ENCODE results near the gene OXCT1.

DNA sequence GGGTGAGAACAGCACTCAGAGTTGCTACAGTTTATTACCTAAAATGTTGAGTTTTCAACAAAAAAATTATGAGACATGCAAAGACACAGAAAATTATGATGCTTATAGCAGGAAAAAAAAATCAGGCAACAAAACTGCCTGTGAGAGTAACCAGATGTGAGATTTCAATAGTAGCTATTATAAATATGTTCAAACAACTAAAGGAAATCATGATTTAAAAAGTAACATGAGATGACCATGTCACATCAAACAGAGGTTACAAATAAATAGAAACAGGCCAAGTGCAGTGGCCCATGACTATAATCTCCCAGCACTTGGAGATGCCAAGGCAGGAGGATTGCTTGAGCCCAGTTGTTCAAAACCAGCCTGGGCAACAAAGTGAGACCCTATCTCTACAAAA lies 21.8 kb upstream of the OXCT1 start:
- TF ChIP-seq, protein P1, sequence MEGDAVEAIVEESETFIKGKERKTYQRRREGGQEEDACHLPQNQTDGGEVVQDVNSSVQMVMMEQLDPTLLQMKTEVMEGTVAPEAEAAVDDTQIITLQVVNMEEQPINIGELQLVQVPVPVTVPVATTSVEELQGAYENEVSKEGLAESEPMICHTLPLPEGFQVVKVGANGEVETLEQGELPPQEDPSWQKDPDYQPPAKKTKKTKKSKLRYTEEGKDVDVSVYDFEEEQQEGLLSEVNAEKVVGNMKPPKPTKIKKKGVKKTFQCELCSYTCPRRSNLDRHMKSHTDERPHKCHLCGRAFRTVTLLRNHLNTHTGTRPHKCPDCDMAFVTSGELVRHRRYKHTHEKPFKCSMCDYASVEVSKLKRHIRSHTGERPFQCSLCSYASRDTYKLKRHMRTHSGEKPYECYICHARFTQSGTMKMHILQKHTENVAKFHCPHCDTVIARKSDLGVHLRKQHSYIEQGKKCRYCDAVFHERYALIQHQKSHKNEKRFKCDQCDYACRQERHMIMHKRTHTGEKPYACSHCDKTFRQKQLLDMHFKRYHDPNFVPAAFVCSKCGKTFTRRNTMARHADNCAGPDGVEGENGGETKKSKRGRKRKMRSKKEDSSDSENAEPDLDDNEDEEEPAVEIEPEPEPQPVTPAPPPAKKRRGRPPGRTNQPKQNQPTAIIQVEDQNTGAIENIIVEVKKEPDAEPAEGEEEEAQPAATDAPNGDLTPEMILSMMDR (tag by site-specific recombination; IDR thresholded peaks at IDR 0.05) = no peak
- TF ChIP-seq ZNF521 (tag by site-specific recombination; IDR thresholded peaks at IDR 0.05) = no peak
- TF ChIP-seq, protein P2, sequence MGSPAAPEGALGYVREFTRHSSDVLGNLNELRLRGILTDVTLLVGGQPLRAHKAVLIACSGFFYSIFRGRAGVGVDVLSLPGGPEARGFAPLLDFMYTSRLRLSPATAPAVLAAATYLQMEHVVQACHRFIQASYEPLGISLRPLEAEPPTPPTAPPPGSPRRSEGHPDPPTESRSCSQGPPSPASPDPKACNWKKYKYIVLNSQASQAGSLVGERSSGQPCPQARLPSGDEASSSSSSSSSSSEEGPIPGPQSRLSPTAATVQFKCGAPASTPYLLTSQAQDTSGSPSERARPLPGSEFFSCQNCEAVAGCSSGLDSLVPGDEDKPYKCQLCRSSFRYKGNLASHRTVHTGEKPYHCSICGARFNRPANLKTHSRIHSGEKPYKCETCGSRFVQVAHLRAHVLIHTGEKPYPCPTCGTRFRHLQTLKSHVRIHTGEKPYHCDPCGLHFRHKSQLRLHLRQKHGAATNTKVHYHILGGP (tag by site-specific recombination; IDR thresholded peaks at IDR 0.05) = no peak
- TF ChIP-seq, protein P3, sequence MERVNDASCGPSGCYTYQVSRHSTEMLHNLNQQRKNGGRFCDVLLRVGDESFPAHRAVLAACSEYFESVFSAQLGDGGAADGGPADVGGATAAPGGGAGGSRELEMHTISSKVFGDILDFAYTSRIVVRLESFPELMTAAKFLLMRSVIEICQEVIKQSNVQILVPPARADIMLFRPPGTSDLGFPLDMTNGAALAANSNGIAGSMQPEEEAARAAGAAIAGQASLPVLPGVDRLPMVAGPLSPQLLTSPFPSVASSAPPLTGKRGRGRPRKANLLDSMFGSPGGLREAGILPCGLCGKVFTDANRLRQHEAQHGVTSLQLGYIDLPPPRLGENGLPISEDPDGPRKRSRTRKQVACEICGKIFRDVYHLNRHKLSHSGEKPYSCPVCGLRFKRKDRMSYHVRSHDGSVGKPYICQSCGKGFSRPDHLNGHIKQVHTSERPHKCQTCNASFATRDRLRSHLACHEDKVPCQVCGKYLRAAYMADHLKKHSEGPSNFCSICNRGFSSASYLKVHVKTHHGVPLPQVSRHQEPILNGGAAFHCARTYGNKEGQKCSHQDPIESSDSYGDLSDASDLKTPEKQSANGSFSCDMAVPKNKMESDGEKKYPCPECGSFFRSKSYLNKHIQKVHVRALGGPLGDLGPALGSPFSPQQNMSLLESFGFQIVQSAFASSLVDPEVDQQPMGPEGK (tag by site-specific recombination; IDR thresholded peaks at IDR 0.05) = no peak
- no peak for TF ChIP-seq ZNF549 (tag by site-specific recombination; IDR thresholded peaks at IDR 0.05)
- TF ChIP-seq ZNF560 (tag by site-specific recombination; IDR thresholded peaks at IDR 0.05; ENCODE audit: borderline replicate concordance) = no peak
- TF ChIP-seq ZNF596 (tag by site-specific recombination; IDR thresholded peaks at IDR 0.05) = no peak
- no peak for TF ChIP-seq ZNF121 (tag by site-specific recombination; IDR thresholded peaks at IDR 0.05)
- no peak for TF ChIP-seq ZNF654 (tag by site-specific recombination; IDR thresholded peaks at IDR 0.05; ENCODE audit: low read depth)
- TF ChIP-seq ZEB2 (tag by site-specific recombination; IDR thresholded peaks at IDR 0.05) = no peak
- TF ChIP-seq, protein P4, sequence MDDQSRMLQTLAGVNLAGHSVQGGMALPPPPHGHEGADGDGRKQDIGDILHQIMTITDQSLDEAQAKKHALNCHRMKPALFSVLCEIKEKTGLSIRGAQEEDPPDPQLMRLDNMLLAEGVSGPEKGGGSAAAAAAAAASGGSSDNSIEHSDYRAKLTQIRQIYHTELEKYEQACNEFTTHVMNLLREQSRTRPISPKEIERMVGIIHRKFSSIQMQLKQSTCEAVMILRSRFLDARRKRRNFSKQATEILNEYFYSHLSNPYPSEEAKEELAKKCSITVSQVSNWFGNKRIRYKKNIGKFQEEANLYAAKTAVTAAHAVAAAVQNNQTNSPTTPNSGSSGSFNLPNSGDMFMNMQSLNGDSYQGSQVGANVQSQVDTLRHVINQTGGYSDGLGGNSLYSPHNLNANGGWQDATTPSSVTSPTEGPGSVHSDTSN (CRISPR knock-in tag; IDR thresholded peaks at IDR 0.05) = no peak
- TF ChIP-seq KLF9 (tag by site-specific recombination; IDR thresholded peaks at IDR 0.05; ENCODE audit: low read depth) = no peak
- TF ChIP-seq, protein P5, sequence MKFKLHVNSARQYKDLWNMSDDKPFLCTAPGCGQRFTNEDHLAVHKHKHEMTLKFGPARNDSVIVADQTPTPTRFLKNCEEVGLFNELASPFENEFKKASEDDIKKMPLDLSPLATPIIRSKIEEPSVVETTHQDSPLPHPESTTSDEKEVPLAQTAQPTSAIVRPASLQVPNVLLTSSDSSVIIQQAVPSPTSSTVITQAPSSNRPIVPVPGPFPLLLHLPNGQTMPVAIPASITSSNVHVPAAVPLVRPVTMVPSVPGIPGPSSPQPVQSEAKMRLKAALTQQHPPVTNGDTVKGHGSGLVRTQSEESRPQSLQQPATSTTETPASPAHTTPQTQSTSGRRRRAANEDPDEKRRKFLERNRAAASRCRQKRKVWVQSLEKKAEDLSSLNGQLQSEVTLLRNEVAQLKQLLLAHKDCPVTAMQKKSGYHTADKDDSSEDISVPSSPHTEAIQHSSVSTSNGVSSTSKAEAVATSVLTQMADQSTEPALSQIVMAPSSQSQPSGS (tag by site-specific recombination; IDR thresholded peaks at IDR 0.05; ENCODE audit: low read depth) = no peak
- TF ChIP-seq, protein P6, sequence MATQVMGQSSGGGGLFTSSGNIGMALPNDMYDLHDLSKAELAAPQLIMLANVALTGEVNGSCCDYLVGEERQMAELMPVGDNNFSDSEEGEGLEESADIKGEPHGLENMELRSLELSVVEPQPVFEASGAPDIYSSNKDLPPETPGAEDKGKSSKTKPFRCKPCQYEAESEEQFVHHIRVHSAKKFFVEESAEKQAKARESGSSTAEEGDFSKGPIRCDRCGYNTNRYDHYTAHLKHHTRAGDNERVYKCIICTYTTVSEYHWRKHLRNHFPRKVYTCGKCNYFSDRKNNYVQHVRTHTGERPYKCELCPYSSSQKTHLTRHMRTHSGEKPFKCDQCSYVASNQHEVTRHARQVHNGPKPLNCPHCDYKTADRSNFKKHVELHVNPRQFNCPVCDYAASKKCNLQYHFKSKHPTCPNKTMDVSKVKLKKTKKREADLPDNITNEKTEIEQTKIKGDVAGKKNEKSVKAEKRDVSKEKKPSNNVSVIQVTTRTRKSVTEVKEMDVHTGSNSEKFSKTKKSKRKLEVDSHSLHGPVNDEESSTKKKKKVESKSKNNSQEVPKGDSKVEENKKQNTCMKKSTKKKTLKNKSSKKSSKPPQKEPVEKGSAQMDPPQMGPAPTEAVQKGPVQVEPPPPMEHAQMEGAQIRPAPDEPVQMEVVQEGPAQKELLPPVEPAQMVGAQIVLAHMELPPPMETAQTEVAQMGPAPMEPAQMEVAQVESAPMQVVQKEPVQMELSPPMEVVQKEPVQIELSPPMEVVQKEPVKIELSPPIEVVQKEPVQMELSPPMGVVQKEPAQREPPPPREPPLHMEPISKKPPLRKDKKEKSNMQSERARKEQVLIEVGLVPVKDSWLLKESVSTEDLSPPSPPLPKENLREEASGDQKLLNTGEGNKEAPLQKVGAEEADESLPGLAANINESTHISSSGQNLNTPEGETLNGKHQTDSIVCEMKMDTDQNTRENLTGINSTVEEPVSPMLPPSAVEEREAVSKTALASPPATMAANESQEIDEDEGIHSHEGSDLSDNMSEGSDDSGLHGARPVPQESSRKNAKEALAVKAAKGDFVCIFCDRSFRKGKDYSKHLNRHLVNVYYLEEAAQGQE (tag by site-specific recombination; IDR thresholded peaks at IDR 0.05) = no peak

Data from HEK293 (cell line).